Activated T-cell treated with anti-CD3 and anti-CD28 coated beads, Interleukin-2, amount 50 U/mL, for 4 hours (primary cell): ENCODE data around the gene YPEL4. TPM values are rescaled to one million over a fixed set of nuclear protein-coding genes. Genes with fewer than 3 reads are reported as not detected.

ENCODE experiments used
- ATAC-seq, 2 donors: fragments of 200-7000 bp; cut with Tn5 transposase; one replicate each; pipeline ENCODE4 v1.10.0; 2021
- DNase-seq: peaks from one replicate; pipeline ENCODE4 v3.0.0-alpha.2; 2020
- H3K27me3 Mint-ChIP-seq: one replicate; pipeline ENCODE4 v1.8.0; 2021; ENCODE audit warnings: low read depth, mixed read lengths
- H3K36me3 Mint-ChIP-seq: one replicate; pipeline ENCODE4 v1.8.0; 2022; ENCODE audit warnings: mixed read lengths; ENCODE audit not compliant: insufficient read depth
- H3K4me1 Mint-ChIP-seq: one replicate; pipeline ENCODE4 v1.8.0; 2021; ENCODE audit warnings: low read depth, mixed read lengths
- H3K4me3 Mint-ChIP-seq: one replicate; pipeline ENCODE4 v1.8.0; 2021; ENCODE audit warnings: mild to moderate bottlenecking, moderate library complexity, mixed read lengths
- H3K9me3 Mint-ChIP-seq: one replicate; pipeline ENCODE4 v1.8.0; 2021; ENCODE audit warnings: mixed read lengths
- total RNA-seq, 3 donors: library from RNA; stranded (reverse); gene quantifications; one replicate each; pipeline ENCODE4 v1.2.1, GENCODE V29; 2021

The YPEL4 gene
- total RNA-seq, 3 donors from 2014 or later: 0.05 TPM; not detected in 2

GRCh38 chr11:57646194-57646798, 3.4 kb downstream of the YPEL4 start:
- Mint-ChIP-seq H3K4me1 (peaks cover 43% of the 10 kb centered on the region), H3K27me3 (peaks cover 52% of the 10 kb centered on the region), H3K4me3 (no peak overlapping the region), H3K9me3 (no peaks in the 10 kb centered on the region), H3K36me3 (no peaks in the 10 kb centered on the region)
- DNase-seq: no peak
- ATAC-seq: no peak

GRCh38 chr11:57645689-57646085, 4.0 kb downstream of the YPEL4 start:
- ATAC-seq: no peak
- peaks cover 52% of the 10 kb centered on the region for H3K27me3 Mint-ChIP-seq
- no peak overlapping the region for H3K4me3 Mint-ChIP-seq
- H3K4me1 Mint-ChIP-seq: peaks cover 42% of the 10 kb centered on the region
- H3K36me3 Mint-ChIP-seq: no peaks in the 10 kb centered on the region
- no peak for DNase-seq
- H3K9me3 Mint-ChIP-seq: no peaks in the 10 kb centered on the region

GRCh38 chr11:57644748-57645688, 4.7 kb downstream of the YPEL4 start:
- no peak overlapping the region for H3K4me3 Mint-ChIP-seq
- ATAC-seq: peak; percentile 80 to 81

GRCh38 chr11:57643802-57644201, 5.9 kb downstream of the YPEL4 start:
- DNase-seq (no peak), ATAC-seq (no peak)
- H3K27me3 Mint-ChIP-seq: peaks cover 45% of the 10 kb centered on the region
- H3K4me1 Mint-ChIP-seq: peaks cover 28% of the 10 kb centered on the region
- H3K36me3 Mint-ChIP-seq: no peaks in the 10 kb centered on the region
- H3K4me3 Mint-ChIP-seq: no peak overlapping the region
- no peaks in the 10 kb centered on the region for H3K9me3 Mint-ChIP-seq

More at GRCh38 chr11:57644748-57645688, 4.7 kb downstream of the YPEL4 start:
- Mint-ChIP-seq H3K27me3 (peaks cover 51% of the 10 kb centered on the region), H3K4me1 (peaks cover 37% of the 10 kb centered on the region), H3K9me3 (no peaks in the 10 kb centered on the region), H3K36me3 (no peaks in the 10 kb centered on the region)
- peak; percentile 88 for DNase-seq

GRCh38 chr11:57641011-57641807, 8.5 kb downstream of the YPEL4 start:
- ATAC-seq: no peak
- Mint-ChIP-seq H3K4me3 (no peak overlapping the region), H3K36me3 (no peaks in the 10 kb centered on the region), H3K9me3 (no peaks in the 10 kb centered on the region), H3K4me1 (peaks cover 11% of the 10 kb centered on the region), H3K27me3 (peaks cover 39% of the 10 kb centered on the region)
- no peak for DNase-seq

- DNase-seq (no peak), ATAC-seq (no peak)
- peaks cover 9% of the 10 kb centered on the region for H3K4me1 Mint-ChIP-seq
- peak overlapping the region; percentile 57 for H3K4me3 Mint-ChIP-seq
- H3K27me3 Mint-ChIP-seq: peaks cover 30% of the 10 kb centered on the region
- H3K9me3 Mint-ChIP-seq: no peaks in the 10 kb centered on the region
- no peaks in the 10 kb centered on the region for H3K36me3 Mint-ChIP-seq
Measured at GRCh38 chr11:57640068-57640800, 9.5 kb downstream of the YPEL4 start.

GRCh38 chr11:57639321-57640067, 10.2 kb downstream of the YPEL4 start:
- Mint-ChIP-seq H3K27me3 (peaks cover 31% of the 10 kb centered on the region), H3K4me1 (peaks cover 9% of the 10 kb centered on the region), H3K9me3 (no peaks in the 10 kb centered on the region), H3K4me3 (peak overlapping the region; percentile 83), H3K36me3 (no peaks in the 10 kb centered on the region)
- ATAC-seq (peak in 1 of 2 donors; percentile 16), DNase-seq (no peak)

GRCh38 chr11:57638811-57639320, 10.8 kb downstream of the YPEL4 start:
- Mint-ChIP-seq H3K9me3 (no peaks in the 10 kb centered on the region), H3K36me3 (no peaks in the 10 kb centered on the region), H3K27me3 (peaks cover 34% of the 10 kb centered on the region), H3K4me3 (peak overlapping the region; percentile 83), H3K4me1 (peaks cover 9% of the 10 kb centered on the region)
- DNase-seq (no peak), ATAC-seq (peak; percentile 35 to 39)

GRCh38 chr11:57638005-57638781, 11.5 kb downstream of the YPEL4 start:
- Mint-ChIP-seq H3K4me1 (peaks cover 9% of the 10 kb centered on the region), H3K36me3 (no peaks in the 10 kb centered on the region), H3K27me3 (peaks cover 30% of the 10 kb centered on the region), H3K9me3 (no peaks in the 10 kb centered on the region), H3K4me3 (peak overlapping the region; percentile 83)
- ATAC-seq (peak; percentile 55 to 60), DNase-seq (no peak)

GRCh38 chr11:57637626-57638004, 12.1 kb downstream of the YPEL4 start:
- ATAC-seq (no peak), DNase-seq (no peak)
- Mint-ChIP-seq H3K4me3 (peak overlapping the region; percentile 83), H3K4me1 (peaks cover 9% of the 10 kb centered on the region), H3K9me3 (no peaks in the 10 kb centered on the region), H3K27me3 (peaks cover 28% of the 10 kb centered on the region), H3K36me3 (no peaks in the 10 kb centered on the region)

GRCh38 chr11:57635246-57635645, 14.5 kb downstream of the YPEL4 start:
- Mint-ChIP-seq H3K4me1 (peaks cover 9% of the 10 kb centered on the region), H3K9me3 (no peaks in the 10 kb centered on the region), H3K4me3 (no peak overlapping the region), H3K36me3 (no peaks in the 10 kb centered on the region), H3K27me3 (peaks cover 32% of the 10 kb centered on the region)
- ATAC-seq (no peak), DNase-seq (no peak)

GRCh38 chr11:57634311-57634710, 15.4 kb downstream of the YPEL4 start:
- Mint-ChIP-seq H3K4me1 (peaks cover 9% of the 10 kb centered on the region), H3K9me3 (no peaks in the 10 kb centered on the region), H3K4me3 (no peak overlapping the region), H3K36me3 (no peaks in the 10 kb centered on the region), H3K27me3 (peaks cover 33% of the 10 kb centered on the region)
- ATAC-seq (no peak), DNase-seq (no peak)
